Measurements from ENCODE around the gene MRPL20. TPM values are rescaled to one million over a fixed set of nuclear protein-coding genes. Genes with fewer than 3 reads are reported as not detected.

The MRPL20 gene
- total and polyA plus RNA-seq, 9 of the 15 experiments (the other 6 are each of a cell fraction or from before 2014, with no cell fraction given): 180 to 671 (median 229) TPM

GRCh38 chr1:1374929-1375662 is 32.0 kb downstream of the MRPL20 start, which contains the start of gene AURKAIP1 (continued):
- TF ChIP-seq, protein P1, sequence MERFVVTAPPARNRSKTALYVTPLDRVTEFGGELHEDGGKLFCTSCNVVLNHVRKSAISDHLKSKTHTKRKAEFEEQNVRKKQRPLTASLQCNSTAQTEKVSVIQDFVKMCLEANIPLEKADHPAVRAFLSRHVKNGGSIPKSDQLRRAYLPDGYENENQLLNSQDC (CRISPR knock-in tag; IDR thresholded peaks at IDR 0.05): peak; percentile 87; the same call in 1 of the 2 replicates
- TF ChIP-seq, protein P2, sequence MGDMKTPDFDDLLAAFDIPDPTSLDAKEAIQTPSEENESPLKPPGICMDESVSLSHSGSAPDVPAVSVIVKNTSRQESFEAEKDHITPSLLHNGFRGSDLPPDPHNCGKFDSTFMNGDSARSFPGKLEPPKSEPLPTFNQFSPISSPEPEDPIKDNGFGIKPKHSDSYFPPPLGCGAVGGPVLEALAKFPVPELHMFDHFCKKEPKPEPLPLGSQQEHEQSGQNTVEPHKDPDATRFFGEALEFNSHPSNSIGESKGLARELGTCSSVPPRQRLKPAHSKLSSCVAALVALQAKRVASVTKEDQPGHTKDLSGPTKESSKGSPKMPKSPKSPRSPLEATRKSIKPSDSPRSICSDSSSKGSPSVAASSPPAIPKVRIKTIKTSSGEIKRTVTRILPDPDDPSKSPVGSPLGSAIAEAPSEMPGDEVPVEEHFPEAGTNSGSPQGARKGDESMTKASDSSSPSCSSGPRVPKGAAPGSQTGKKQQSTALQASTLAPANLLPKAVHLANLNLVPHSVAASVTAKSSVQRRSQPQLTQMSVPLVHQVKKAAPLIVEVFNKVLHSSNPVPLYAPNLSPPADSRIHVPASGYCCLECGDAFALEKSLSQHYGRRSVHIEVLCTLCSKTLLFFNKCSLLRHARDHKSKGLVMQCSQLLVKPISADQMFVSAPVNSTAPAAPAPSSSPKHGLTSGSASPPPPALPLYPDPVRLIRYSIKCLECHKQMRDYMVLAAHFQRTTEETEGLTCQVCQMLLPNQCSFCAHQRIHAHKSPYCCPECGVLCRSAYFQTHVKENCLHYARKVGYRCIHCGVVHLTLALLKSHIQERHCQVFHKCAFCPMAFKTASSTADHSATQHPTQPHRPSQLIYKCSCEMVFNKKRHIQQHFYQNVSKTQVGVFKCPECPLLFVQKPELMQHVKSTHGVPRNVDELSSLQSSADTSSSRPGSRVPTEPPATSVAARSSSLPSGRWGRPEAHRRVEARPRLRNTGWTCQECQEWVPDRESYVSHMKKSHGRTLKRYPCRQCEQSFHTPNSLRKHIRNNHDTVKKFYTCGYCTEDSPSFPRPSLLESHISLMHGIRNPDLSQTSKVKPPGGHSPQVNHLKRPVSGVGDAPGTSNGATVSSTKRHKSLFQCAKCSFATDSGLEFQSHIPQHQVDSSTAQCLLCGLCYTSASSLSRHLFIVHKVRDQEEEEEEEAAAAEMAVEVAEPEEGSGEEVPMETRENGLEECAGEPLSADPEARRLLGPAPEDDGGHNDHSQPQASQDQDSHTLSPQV (IDR thresholded peaks at IDR 0.05): no peak
- no peak for TF ChIP-seq TFE3 (CRISPR knock-in tag; IDR thresholded peaks at IDR 0.05)
- TF ChIP-seq ZFP30 (CRISPR knock-in tag; IDR thresholded peaks at IDR 0.05; ENCODE audit: borderline replicate concordance): no peak
- TF ChIP-seq POLR2A (conservative IDR thresholded peaks at IDR 0.05): peak; percentile 93
- TF ChIP-seq, protein P3, sequence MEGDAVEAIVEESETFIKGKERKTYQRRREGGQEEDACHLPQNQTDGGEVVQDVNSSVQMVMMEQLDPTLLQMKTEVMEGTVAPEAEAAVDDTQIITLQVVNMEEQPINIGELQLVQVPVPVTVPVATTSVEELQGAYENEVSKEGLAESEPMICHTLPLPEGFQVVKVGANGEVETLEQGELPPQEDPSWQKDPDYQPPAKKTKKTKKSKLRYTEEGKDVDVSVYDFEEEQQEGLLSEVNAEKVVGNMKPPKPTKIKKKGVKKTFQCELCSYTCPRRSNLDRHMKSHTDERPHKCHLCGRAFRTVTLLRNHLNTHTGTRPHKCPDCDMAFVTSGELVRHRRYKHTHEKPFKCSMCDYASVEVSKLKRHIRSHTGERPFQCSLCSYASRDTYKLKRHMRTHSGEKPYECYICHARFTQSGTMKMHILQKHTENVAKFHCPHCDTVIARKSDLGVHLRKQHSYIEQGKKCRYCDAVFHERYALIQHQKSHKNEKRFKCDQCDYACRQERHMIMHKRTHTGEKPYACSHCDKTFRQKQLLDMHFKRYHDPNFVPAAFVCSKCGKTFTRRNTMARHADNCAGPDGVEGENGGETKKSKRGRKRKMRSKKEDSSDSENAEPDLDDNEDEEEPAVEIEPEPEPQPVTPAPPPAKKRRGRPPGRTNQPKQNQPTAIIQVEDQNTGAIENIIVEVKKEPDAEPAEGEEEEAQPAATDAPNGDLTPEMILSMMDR (IDR thresholded peaks at IDR 0.05 in 2 of 3, conservative IDR thresholded peaks at IDR 0.05 in 1 of 3; ENCODE audit: insufficient read depth in 2 of 3, low read depth in 1 of 3, low read length in 3 of 3): peak; percentile 35 to 61 (median 53)
- no peak for TF ChIP-seq CBX2 (IDR thresholded peaks at IDR 0.05; ENCODE audit: insufficient read depth, low read length, poor library complexity, severe bottlenecking)
- no peak for TF ChIP-seq CREB5 (CRISPR knock-in tag; IDR thresholded peaks at IDR 0.05)
- TF ChIP-seq FOXK1 (CRISPR knock-in tag; IDR thresholded peaks at IDR 0.05; ENCODE audit: borderline replicate concordance): peak; percentile 92; the same call in 1 of the 2 replicates
- TF ChIP-seq KAT8 (IDR thresholded peaks at IDR 0.05; ENCODE audit: low read depth): no peak
- TF ChIP-seq HOMEZ (CRISPR knock-in tag; IDR thresholded peaks at IDR 0.05): no peak
- TF ChIP-seq XRCC4 (IDR thresholded peaks at IDR 0.05; ENCODE audit: extremely low read depth, insufficient read depth, insufficient read length): no peak
